GM23338 (cell line): ENCODE measurements around the gene MCU.

ENCODE experiments used
- CREB1 ChIP-seq: fragments of 250-450 bp; sonication (Bioruptor Pico); IDR thresholded peaks from 2 replicates; pipeline ENCODE4 v1.5.0; 2020; ENCODE audit warnings: low read depth, mild to moderate bottlenecking, moderate library complexity
- EZH2 ChIP-seq: fragments of 200-600 bp; sonication (generic); IDR thresholded peaks from one replicate; pipeline ENCODE4 v1.8.0; 2017; ENCODE audit warnings: antibody characterized with exemption, mild to moderate bottlenecking, low read depth; ENCODE audit not compliant: unreplicated experiment
- EZH2phosphoT487 ChIP-seq: fragments of 200-600 bp; sonication (generic); IDR thresholded peaks from one replicate; pipeline ENCODE4 v1.8.1; 2018; ENCODE audit warnings: antibody characterized with exemption; ENCODE audit not compliant: unreplicated experiment
- JUNB ChIP-seq: IDR thresholded peaks from one replicate; pipeline ENCODE4 v1.6.1; 2016; ENCODE audit warnings: antibody characterized with exemption; ENCODE audit not compliant: unreplicated experiment
- POLR2AphosphoS5 ChIP-seq: IDR thresholded peaks from 2 replicates; pipeline ENCODE4 v1.6.1; 2016; ENCODE audit warnings: antibody characterized with exemption, low read depth
- STAT1 ChIP-seq: IDR thresholded peaks from one replicate; pipeline ENCODE4 v1.6.1; 2016; ENCODE audit warnings: antibody characterized with exemption; ENCODE audit not compliant: unreplicated experiment
- ZNF331 ChIP-seq: fragments of 250-450 bp; sonication (Bioruptor Pico); IDR thresholded peaks from 2 replicates; pipeline ENCODE4 v1.5.0; 2020; ENCODE audit warnings: low read depth, mild to moderate bottlenecking, moderate library complexity
- TF ChIP-seq, protein P1 (sequence below), 2 experiments: fragments of 200-600 bp in 1 of 2; sonication (generic) in 1 of 2; conservative IDR thresholded peaks; 2 replicates each; pipeline versions ENCODE4 v1.5.1 to v1.6.1; 2016 to 2017; ENCODE audit warnings: antibody characterized with exemption in 2 of 2, low read depth in 2 of 2, mild to moderate bottlenecking in 2 of 2, moderate library complexity in 1 of 2
- TF ChIP-seq, protein P2 (sequence below): IDR thresholded peaks from one replicate; pipeline ENCODE4 v1.6.1; 2018; ENCODE audit warnings: antibody characterized with exemption; ENCODE audit not compliant: unreplicated experiment
- TF ChIP-seq, protein P3 (sequence below): IDR thresholded peaks from 2 replicates; pipeline ENCODE4 v1.6.1; 2016; ENCODE audit warnings: antibody characterized with exemption

DNA sequence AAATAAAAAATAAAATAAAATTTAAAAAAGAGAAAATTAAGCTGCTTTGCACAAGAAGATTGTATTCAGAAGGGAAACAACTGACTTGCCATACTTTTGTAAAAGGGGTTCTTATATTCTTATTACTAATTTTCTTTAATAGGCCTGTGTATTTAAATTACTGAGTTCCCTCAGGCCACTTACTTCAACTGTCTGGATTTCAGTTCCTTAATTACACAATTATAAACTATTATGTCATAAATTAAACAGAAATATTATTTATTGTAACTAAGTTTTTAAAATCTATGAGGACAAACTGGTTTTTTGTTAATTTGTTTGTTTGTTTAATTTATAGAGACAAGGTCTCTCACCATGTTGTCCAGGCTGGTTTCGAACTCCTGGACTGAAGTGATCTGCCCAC is 43.6 kb upstream of the MCU start:
- TF ChIP-seq, protein P1, sequence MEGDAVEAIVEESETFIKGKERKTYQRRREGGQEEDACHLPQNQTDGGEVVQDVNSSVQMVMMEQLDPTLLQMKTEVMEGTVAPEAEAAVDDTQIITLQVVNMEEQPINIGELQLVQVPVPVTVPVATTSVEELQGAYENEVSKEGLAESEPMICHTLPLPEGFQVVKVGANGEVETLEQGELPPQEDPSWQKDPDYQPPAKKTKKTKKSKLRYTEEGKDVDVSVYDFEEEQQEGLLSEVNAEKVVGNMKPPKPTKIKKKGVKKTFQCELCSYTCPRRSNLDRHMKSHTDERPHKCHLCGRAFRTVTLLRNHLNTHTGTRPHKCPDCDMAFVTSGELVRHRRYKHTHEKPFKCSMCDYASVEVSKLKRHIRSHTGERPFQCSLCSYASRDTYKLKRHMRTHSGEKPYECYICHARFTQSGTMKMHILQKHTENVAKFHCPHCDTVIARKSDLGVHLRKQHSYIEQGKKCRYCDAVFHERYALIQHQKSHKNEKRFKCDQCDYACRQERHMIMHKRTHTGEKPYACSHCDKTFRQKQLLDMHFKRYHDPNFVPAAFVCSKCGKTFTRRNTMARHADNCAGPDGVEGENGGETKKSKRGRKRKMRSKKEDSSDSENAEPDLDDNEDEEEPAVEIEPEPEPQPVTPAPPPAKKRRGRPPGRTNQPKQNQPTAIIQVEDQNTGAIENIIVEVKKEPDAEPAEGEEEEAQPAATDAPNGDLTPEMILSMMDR (conservative IDR thresholded peaks at IDR 0.05; ENCODE audit: low read depth in 2 of 2): no peak
- TF ChIP-seq EZH2: no peak
- TF ChIP-seq ZNF331: no peak
- TF ChIP-seq CREB1: no peak
- no peak for TF ChIP-seq POLR2AphosphoS5
- TF ChIP-seq, protein P2, sequence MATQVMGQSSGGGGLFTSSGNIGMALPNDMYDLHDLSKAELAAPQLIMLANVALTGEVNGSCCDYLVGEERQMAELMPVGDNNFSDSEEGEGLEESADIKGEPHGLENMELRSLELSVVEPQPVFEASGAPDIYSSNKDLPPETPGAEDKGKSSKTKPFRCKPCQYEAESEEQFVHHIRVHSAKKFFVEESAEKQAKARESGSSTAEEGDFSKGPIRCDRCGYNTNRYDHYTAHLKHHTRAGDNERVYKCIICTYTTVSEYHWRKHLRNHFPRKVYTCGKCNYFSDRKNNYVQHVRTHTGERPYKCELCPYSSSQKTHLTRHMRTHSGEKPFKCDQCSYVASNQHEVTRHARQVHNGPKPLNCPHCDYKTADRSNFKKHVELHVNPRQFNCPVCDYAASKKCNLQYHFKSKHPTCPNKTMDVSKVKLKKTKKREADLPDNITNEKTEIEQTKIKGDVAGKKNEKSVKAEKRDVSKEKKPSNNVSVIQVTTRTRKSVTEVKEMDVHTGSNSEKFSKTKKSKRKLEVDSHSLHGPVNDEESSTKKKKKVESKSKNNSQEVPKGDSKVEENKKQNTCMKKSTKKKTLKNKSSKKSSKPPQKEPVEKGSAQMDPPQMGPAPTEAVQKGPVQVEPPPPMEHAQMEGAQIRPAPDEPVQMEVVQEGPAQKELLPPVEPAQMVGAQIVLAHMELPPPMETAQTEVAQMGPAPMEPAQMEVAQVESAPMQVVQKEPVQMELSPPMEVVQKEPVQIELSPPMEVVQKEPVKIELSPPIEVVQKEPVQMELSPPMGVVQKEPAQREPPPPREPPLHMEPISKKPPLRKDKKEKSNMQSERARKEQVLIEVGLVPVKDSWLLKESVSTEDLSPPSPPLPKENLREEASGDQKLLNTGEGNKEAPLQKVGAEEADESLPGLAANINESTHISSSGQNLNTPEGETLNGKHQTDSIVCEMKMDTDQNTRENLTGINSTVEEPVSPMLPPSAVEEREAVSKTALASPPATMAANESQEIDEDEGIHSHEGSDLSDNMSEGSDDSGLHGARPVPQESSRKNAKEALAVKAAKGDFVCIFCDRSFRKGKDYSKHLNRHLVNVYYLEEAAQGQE: no peak
- TF ChIP-seq JUNB: no peak
- TF ChIP-seq, protein P3, sequence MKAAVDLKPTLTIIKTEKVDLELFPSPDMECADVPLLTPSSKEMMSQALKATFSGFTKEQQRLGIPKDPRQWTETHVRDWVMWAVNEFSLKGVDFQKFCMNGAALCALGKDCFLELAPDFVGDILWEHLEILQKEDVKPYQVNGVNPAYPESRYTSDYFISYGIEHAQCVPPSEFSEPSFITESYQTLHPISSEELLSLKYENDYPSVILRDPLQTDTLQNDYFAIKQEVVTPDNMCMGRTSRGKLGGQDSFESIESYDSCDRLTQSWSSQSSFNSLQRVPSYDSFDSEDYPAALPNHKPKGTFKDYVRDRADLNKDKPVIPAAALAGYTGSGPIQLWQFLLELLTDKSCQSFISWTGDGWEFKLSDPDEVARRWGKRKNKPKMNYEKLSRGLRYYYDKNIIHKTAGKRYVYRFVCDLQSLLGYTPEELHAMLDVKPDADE: no peak
- TF ChIP-seq EZH2phosphoT487: no peak
- no peak for TF ChIP-seq STAT1
